Measurements from ENCODE around the gene DPYD.

- TF ChIP-seq SP1 (IDR thresholded peaks at IDR 0.05) (no peak), BHLHE40 (IDR thresholded peaks at IDR 0.05; ENCODE audit: borderline replicate concordance) (no peak), HDGF (IDR thresholded peaks at IDR 0.05; ENCODE audit: borderline replicate concordance) (no peak), CTBP1 (IDR thresholded peaks at IDR 0.05; ENCODE audit: borderline replicate concordance) (no peak), FOXM1 (IDR thresholded peaks at IDR 0.05; ENCODE audit: borderline replicate concordance) (no peak), TARDBP (IDR thresholded peaks at IDR 0.05) (no peak), FOXA1 (IDR thresholded peaks at IDR 0.05) (no peak), ELF4 (IDR thresholded peaks at IDR 0.05) (no peak), L3MBTL2 (conservative IDR thresholded peaks at IDR 0.05) (no peak), SUZ12 (IDR thresholded peaks at IDR 0.05) (no peak), NFRKB (IDR thresholded peaks at IDR 0.05) (no peak), ZNF384 (IDR thresholded peaks at IDR 0.05) (no peak)
- TF ChIP-seq, protein P1, sequence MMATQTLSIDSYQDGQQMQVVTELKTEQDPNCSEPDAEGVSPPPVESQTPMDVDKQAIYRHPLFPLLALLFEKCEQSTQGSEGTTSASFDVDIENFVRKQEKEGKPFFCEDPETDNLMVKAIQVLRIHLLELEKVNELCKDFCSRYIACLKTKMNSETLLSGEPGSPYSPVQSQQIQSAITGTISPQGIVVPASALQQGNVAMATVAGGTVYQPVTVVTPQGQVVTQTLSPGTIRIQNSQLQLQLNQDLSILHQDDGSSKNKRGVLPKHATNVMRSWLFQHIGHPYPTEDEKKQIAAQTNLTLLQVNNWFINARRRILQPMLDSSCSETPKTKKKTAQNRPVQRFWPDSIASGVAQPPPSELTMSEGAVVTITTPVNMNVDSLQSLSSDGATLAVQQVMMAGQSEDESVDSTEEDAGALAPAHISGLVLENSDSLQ (IDR thresholded peaks at IDR 0.05) = no peak
Measured at GRCh38 chr1:97092824-97093223, 828.0 kb downstream of the DPYD start.

All from HEK293T (cell line).